Measurements from ENCODE around the gene LYPD4.

Gene LYPD4

GRCh38 chr19:41860419-41861115 is 16.1 kb upstream of the LYPD4 start:
- no peaks in the 10 kb centered on the region for H3K27me3 ChIP-seq (replicated peaks; ENCODE audit: control insufficient read depth, insufficient read depth, low read length)
- H3K4me3 ChIP-seq (replicated peaks; ENCODE audit: low read depth, low read length), result peak overlapping the region; percentile 89
- DNase-seq (ENCODE audit: extremely low read depth, insufficient read length), result no peak
- peaks cover 33% of the 10 kb centered on the region for H3K36me3 ChIP-seq (ENCODE audit: control insufficient read depth, insufficient read depth, low read length)
- no peak for TF ChIP-seq CTCF (IDR thresholded peaks at IDR 0.05; ENCODE audit: insufficient read depth, low read length, poor library complexity, severe bottlenecking)

- no peak for TF ChIP-seq CTCF (IDR thresholded peaks at IDR 0.05; ENCODE audit: insufficient read depth, low read length, poor library complexity, severe bottlenecking)
- Histone ChIP-seq H3K27me3 (replicated peaks; ENCODE audit: control insufficient read depth, insufficient read depth, low read length) (no peaks in the 10 kb centered on the region), H3K36me3 (ENCODE audit: control insufficient read depth, insufficient read depth, low read length) (peaks cover 29% of the 10 kb centered on the region), H3K4me3 (replicated peaks; ENCODE audit: low read depth, low read length) (peak within 1 kb of the TSS; percentile 89)
- peak; percentile 97 for DNase-seq (ENCODE audit: extremely low read depth, insufficient read length)
Measured at GRCh38 chr19:41859618-41860418, 15.3 kb upstream of the LYPD4 start, which contains the start of gene RPS19. Gene RPS19 (plus strand): TSS chr19:41860255. CDS start chr19:41860775, 520 bp downstream.

GRCh38 chr19:41859213-41859617 is 14.7 kb upstream of the LYPD4 start:
- H3K27me3 ChIP-seq (replicated peaks; ENCODE audit: control insufficient read depth, insufficient read depth, low read length), result no peaks in the 10 kb centered on the region
- DNase-seq (ENCODE audit: extremely low read depth, insufficient read length), result no peak
- H3K4me3 ChIP-seq (replicated peaks; ENCODE audit: low read depth, low read length), result peak overlapping the region; percentile 34
- peak; percentile 57 for TF ChIP-seq CTCF (IDR thresholded peaks at IDR 0.05; ENCODE audit: insufficient read depth, low read length, poor library complexity, severe bottlenecking)
- peaks cover 23% of the 10 kb centered on the region for H3K36me3 ChIP-seq (ENCODE audit: control insufficient read depth, insufficient read depth, low read length)

GRCh38 chr19:41853768-41854167 is 9.3 kb upstream of the LYPD4 start:
- Histone ChIP-seq H3K36me3 (ENCODE audit: control insufficient read depth, insufficient read depth, low read length) (no peaks in the 10 kb centered on the region), H3K27me3 (replicated peaks; ENCODE audit: control insufficient read depth, insufficient read depth, low read length) (0 out of 2 replicates have a peak, but pooled peaks cover 1% of the 10 kb centered on the region), H3K4me3 (replicated peaks; ENCODE audit: low read depth, low read length) (no peak overlapping the region)
- no peak for DNase-seq (ENCODE audit: extremely low read depth, insufficient read length)
- no peak for TF ChIP-seq CTCF (IDR thresholded peaks at IDR 0.05; ENCODE audit: insufficient read depth, low read length, poor library complexity, severe bottlenecking)

GRCh38 chr19:41853344-41853743 is 8.9 kb upstream of the LYPD4 start:
- no peak for DNase-seq (ENCODE audit: extremely low read depth, insufficient read length)

More at GRCh38 chr19:41853344-41853743, 8.9 kb upstream of the LYPD4 start:
- no peak overlapping the region for H3K4me3 ChIP-seq (replicated peaks; ENCODE audit: low read depth, low read length)
- no peak for TF ChIP-seq CTCF (IDR thresholded peaks at IDR 0.05; ENCODE audit: insufficient read depth, low read length, poor library complexity, severe bottlenecking)
- H3K27me3 ChIP-seq (replicated peaks; ENCODE audit: control insufficient read depth, insufficient read depth, low read length), result 0 out of 2 replicates have a peak, but pooled peaks cover 1% of the 10 kb centered on the region
- H3K36me3 ChIP-seq (ENCODE audit: control insufficient read depth, insufficient read depth, low read length), result no peaks in the 10 kb centered on the region

All from GM06990 (cell line).